Suprapubic skin (tissue), 3 donors: ENCODE data around the gene IFT81.

Source experiments
- CTCF ChIP-seq, 2 donors: fragments of 200-600 bp in 1 of 2; fragments of 450-650 bp in 1 of 2; sonication (generic) in 1 of 2; IDR thresholded peaks; one replicate each; pipeline ENCODE4 v1.5.1; 2016 to 2019; ENCODE audit warnings: antibody characterized with exemption in 2 of 2, mild to moderate bottlenecking in 1 of 2, moderate library complexity in 1 of 2
- POLR2AphosphoS5 ChIP-seq, 3 donors: sonication (generic); formaldehyde crosslinking; IDR thresholded peaks; one replicate each; pipeline ENCODE4 v1.6.1; 2017; ENCODE audit warnings: antibody characterized with exemption in 3 of 3

DNA sequence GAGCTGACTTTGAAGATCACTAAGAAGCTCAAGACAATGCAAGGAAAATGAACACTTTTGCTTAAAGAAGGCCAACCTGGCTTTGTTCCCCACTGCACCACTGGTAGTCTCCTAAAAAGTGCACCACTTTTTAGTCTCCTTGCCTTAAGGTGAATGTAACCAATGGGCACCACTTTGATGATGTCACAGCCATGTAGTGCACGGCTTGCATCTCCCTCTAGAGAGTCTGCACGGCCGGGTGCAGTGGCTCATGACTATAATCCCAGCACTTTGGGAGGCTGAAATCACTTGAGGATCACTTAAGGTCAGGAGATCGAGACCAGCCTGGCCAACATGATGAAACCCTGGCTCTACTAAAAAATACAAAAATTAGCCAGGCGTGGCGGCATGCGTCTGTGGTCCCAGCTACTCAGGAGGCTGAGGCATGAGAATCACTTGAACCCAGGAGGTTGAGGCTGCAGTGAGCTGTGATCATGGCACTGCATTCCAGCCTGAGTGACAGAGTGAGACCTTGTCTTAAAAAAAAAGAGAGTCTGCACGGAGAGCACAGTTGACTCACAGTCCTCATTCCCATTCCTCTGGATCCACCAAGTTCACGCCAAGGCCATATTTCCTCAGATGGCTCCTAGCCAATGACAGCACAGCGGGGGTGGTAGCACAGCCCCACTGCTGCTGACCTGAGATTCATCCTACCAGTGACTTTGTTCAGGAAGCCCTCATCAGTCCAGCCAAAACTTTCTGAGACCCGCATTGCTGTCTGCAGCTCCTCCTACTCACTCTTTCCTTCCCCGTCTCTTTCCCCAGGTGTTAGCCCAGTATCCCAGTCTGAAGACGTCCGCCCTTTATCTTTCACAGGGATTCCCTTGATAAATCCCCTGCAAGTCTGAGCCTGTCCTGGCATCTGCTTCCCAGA is 16.5 kb upstream of the IFT81 start:
- TF ChIP-seq CTCF (IDR thresholded peaks at IDR 0.05): no peak
- no peak for TF ChIP-seq POLR2AphosphoS5 (IDR thresholded peaks at IDR 0.05)
